Endodermal cell (in vitro differentiated cells): Measurements from ENCODE around the gene BTBD9. TPM values are rescaled to one million over a fixed set of nuclear protein-coding genes. Genes with fewer than 3 reads are reported as not detected.

Experiments
- DNase-seq: peaks from one replicate; pipeline ENCODE4 v3.0.0-alpha.2; 2017
- H3K27ac ChIP-seq: 2 replicates; pipeline ENCODE4 v1.5.1; 2013; ENCODE audit warnings: mild to moderate bottlenecking, low read depth, low read length, moderate library complexity
- H3K27me3 ChIP-seq: 2 replicates; pipeline ENCODE4 v1.6.1; 2013; ENCODE audit warnings: mild to moderate bottlenecking, low read length, moderate library complexity; ENCODE audit not compliant: insufficient read depth, control insufficient read depth, poor library complexity, severe bottlenecking
- H3K36me3 ChIP-seq: 2 replicates; pipeline ENCODE4 v1.7.0; 2013; ENCODE audit warnings: mild to moderate bottlenecking, low read length, moderate library complexity; ENCODE audit not compliant: control insufficient read depth, insufficient read depth
- H3K4me1 ChIP-seq: one replicate; pipeline ENCODE4 v1.7.0; 2013; ENCODE audit warnings: low read length; ENCODE audit not compliant: control insufficient read depth, insufficient read depth
- H3K4me3 ChIP-seq: 2 replicates; pipeline ENCODE4 v1.5.1; 2013; ENCODE audit warnings: mild to moderate bottlenecking, low read length, moderate library complexity
- H3K9ac ChIP-seq: 2 replicates; pipeline ENCODE4 v1.6.1; 2013; ENCODE audit warnings: mild to moderate bottlenecking, low read length, moderate library complexity; ENCODE audit not compliant: poor library complexity, severe bottlenecking; ENCODE audit errors: extremely low read depth
- H3K9me3 ChIP-seq: 2 replicates; pipeline ENCODE4 v1.6.1; 2013; ENCODE audit warnings: mild to moderate bottlenecking, low read length, moderate library complexity; ENCODE audit not compliant: control insufficient read depth
- H3K27ac Mint-ChIP-seq: 2 replicates; pipeline ENCODE4 v1.8.0; 2020; ENCODE audit warnings: mixed read lengths
- H3K27me3 Mint-ChIP-seq: 2 replicates; pipeline ENCODE4 v1.8.0; 2021; ENCODE audit warnings: mild to moderate bottlenecking, mixed read lengths; ENCODE audit not compliant: insufficient read depth
- H3K36me3 Mint-ChIP-seq: 2 replicates; pipeline ENCODE4 v1.8.0; 2020; ENCODE audit warnings: low read depth, mixed read lengths
- H3K4me1 Mint-ChIP-seq: 2 replicates; pipeline ENCODE4 v1.8.0; 2020; ENCODE audit warnings: mixed read lengths
- H3K4me3 Mint-ChIP-seq: 2 replicates; pipeline ENCODE4 v1.8.0; 2020; ENCODE audit warnings: mild to moderate bottlenecking, moderate library complexity, mixed read lengths
- H3K9me3 Mint-ChIP-seq: 2 replicates; pipeline ENCODE4 v1.8.0; 2020; ENCODE audit warnings: mild to moderate bottlenecking, mixed read lengths
- CTCF ChIP-seq: fragments of 200-600 bp; sonication (generic); conservative IDR thresholded peaks from 2 replicates; pipeline ENCODE4 v1.5.0; 2021; ENCODE audit warnings: antibody characterized with exemption, mild to moderate bottlenecking
- WGBS, 2 experiments: methylation state at CpG; one replicate each; pipeline versions ENCODE4 v1.1.5 to v1.1.7; 2013; ENCODE audit warnings: missing lambda C conversion rate in 2 of 2, mixed read lengths in 1 of 2; ENCODE audit not compliant: insufficient coverage in 1 of 2, insufficient read length in 1 of 2; 5-methylcytosine and 5-hydroxymethylcytosine counted together
- total RNA-seq, 2 donors: library from RNA; stranded (reverse); fragmentation: NEBNext Ultra II Directional in 1 of 2; extraction: Animal tissue kit (Norgen Biotek cat#: 25700) in 1 of 2; gene quantifications; 2 replicates in 1 of 2; 3 replicates in 1 of 2; pipeline ENCODE4 v1.2.1, GENCODE V29; 2021

The BTBD9 gene
- total RNA-seq, 2 donors from 2014 or later, result 7.6 to 12.3 TPM

- H3K27ac Mint-ChIP-seq, result no peak overlapping the region
Observed at GRCh38 chr6:38599261-38599660, 40.5 kb downstream of the BTBD9 start.

GRCh38 chr6:38593998-38594665, 45.6 kb downstream of the BTBD9 start:
- H3K9me3 ChIP-seq, result no peaks in the 10 kb centered on the region
- H3K27me3 Mint-ChIP-seq, result no peaks in the 10 kb centered on the region
- DNase-seq, result no peak
- 96% methylated on average over 3 of the region's 3 CpGs; no CpG with 5 or more reads in 1 of the 2 experiments for WGBS, 2 experiments
- no peaks in the 10 kb centered on the region for H3K36me3 ChIP-seq
- H3K4me3 ChIP-seq, result no peak overlapping the region
- no peak overlapping the region for H3K27ac Mint-ChIP-seq
- no peaks in the 10 kb centered on the region for H3K27me3 ChIP-seq
- TF ChIP-seq CTCF, result no peak
- H3K4me3 Mint-ChIP-seq, result no peak overlapping the region
- no peaks in the 10 kb centered on the region for H3K9me3 Mint-ChIP-seq
- H3K9ac ChIP-seq, result no peak overlapping the region
- H3K36me3 Mint-ChIP-seq, result peaks cover 4% of the 10 kb centered on the region
- no peak overlapping the region for H3K27ac ChIP-seq
- H3K4me1 Mint-ChIP-seq, result no peaks in the 10 kb centered on the region
- no peaks in the 10 kb centered on the region for H3K4me1 ChIP-seq

More at GRCh38 chr6:38599261-38599660, 40.5 kb downstream of the BTBD9 start:
- DNase-seq, result no peak
- Mint-ChIP-seq H3K4me3 (no peak overlapping the region), H3K36me3 (no peaks in the 10 kb centered on the region), H3K27me3 (no peaks in the 10 kb centered on the region), H3K4me1 (peaks cover 8% of the 10 kb centered on the region), H3K9me3 (no peaks in the 10 kb centered on the region)
- no peak for TF ChIP-seq CTCF
- Histone ChIP-seq H3K36me3 (no peaks in the 10 kb centered on the region), H3K9ac (no peak overlapping the region), H3K27ac (no peak overlapping the region), H3K9me3 (no peaks in the 10 kb centered on the region), H3K4me1 (peaks cover 2% of the 10 kb centered on the region), H3K4me3 (no peak overlapping the region), H3K27me3 (no peaks in the 10 kb centered on the region)
- WGBS, 2 experiments, result 90 to 95% methylated on average over 5 of the region's 5 CpGs

- DNase-seq, result no peak
- Mint-ChIP-seq H3K4me1 (no peaks in the 10 kb centered on the region), H3K4me3 (no peak overlapping the region), H3K27me3 (no peaks in the 10 kb centered on the region), H3K36me3 (peaks cover 4% of the 10 kb centered on the region), H3K27ac (no peak overlapping the region), H3K9me3 (no peaks in the 10 kb centered on the region)
- TF ChIP-seq CTCF, result no peak
- Histone ChIP-seq H3K4me3 (no peak overlapping the region), H3K27me3 (no peaks in the 10 kb centered on the region), H3K4me1 (no peaks in the 10 kb centered on the region), H3K27ac (no peak overlapping the region), H3K9me3 (no peaks in the 10 kb centered on the region), H3K9ac (no peak overlapping the region), H3K36me3 (no peaks in the 10 kb centered on the region)
Observed at GRCh38 chr6:38593409-38593808, 46.3 kb downstream of the BTBD9 start.
